GM21515 (cell line): ENCODE data around the gene TAPBP.
"Not testable (repeated sequence)": the region's sequence is repeated elsewhere in the genome, so short reads cannot be mapped to it uniquely, and the experiment has no call there.

Experiments used
- ATAC-seq: cut with Tn5 transposase; IDR thresholded peaks from one replicate; pipeline ENCODE4 v1.9.1; 2021; ENCODE audit not compliant: unreplicated experiment

TAPBP gene

DNA sequence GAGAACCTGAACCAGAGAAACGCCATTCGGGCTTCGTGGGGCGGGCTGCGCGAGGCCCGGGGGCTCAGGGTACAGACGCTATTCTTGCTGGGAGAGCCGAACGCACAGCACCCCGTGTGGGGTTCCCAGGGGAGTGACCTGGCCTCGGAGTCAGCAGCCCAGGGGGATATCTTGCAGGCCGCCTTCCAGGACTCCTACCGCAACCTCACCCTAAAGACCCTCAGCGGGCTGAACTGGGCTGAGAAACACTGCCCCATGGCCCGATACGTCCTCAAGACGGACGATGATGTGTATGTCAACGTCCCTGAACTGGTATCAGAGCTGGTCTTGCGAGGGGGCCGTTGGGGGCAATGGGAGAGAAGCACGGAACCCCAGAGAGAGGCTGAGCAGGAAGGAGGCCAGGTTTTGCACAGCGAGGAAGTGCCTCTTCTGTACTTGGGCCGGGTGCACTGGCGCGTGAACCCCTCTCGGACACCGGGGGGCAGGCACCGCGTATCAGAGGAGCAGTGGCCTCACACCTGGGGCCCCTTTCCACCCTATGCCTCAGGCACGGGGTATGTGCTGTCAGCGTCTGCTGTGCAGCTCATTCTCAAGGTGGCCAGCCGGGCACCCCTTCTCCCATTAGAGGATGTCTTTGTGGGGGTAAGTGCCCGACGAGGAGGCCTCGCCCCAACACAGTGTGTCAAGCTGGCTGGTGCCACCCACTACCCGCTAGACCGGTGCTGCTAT, 36.1 kb downstream of the TAPBP start:
- no peak for ATAC-seq

DNA sequence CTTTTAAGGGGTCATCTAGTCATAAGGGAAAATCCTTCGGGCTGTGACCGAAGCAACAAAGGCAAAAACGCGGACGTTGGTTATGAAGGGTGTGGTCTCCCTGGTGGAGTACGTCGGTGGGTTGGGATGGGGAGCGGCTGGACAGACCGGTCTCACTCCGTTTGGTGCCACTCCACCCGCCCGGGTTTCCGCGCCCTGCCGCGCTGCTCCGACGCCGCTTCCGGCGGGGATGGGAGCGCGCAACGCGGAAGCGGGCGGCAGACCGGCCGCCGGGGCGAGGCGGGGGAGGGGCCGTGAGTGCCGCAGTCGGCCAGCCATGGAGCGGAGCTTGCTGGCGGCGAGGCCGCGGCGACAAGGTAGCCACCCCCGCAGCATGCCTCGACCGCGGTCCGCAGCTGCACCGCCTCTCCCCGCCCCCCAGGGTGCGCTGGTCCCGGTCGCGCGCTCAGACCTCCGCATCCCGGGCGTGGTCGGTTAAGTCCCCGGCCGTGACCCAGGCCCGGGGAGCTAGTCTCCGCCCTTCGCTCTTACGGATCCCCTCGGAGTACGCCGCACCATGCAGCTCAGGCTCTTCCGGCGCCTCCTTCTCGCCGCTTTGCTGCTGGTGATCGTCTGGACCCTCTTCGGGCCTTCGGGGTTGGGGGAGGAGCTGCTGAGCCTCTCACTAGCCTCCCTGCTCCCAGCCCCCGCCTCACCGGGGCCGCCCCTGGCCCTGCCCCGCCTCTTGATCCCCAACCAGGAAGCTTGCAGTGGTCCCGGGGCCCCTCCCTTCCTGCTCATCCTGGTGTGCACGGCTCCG, 36.8 kb downstream of the TAPBP start, which contains the start of gene B3GALT4:
TSS of gene B3GALT4 (plus strand) at position 260 of the 799 bp plus-strand sequence. CDS start at position 557, 297 bp downstream.
- ATAC-seq = peak; percentile 43

DNA sequence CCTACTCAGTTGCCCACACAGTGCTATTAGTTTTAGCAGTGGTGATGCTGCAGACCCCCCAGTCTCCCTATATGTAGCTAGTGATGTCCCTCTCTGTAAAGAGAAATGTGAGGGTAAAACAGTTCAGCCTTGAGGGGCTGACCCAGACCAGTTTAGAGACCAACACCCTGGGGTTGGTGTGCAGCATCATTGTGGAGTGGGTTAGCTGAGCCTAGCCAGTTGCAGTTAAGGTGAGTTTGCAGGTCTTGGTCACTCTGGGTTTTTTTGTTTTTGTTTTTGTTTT, 37.4 kb downstream of the TAPBP start:
- ATAC-seq = no peak

DNA sequence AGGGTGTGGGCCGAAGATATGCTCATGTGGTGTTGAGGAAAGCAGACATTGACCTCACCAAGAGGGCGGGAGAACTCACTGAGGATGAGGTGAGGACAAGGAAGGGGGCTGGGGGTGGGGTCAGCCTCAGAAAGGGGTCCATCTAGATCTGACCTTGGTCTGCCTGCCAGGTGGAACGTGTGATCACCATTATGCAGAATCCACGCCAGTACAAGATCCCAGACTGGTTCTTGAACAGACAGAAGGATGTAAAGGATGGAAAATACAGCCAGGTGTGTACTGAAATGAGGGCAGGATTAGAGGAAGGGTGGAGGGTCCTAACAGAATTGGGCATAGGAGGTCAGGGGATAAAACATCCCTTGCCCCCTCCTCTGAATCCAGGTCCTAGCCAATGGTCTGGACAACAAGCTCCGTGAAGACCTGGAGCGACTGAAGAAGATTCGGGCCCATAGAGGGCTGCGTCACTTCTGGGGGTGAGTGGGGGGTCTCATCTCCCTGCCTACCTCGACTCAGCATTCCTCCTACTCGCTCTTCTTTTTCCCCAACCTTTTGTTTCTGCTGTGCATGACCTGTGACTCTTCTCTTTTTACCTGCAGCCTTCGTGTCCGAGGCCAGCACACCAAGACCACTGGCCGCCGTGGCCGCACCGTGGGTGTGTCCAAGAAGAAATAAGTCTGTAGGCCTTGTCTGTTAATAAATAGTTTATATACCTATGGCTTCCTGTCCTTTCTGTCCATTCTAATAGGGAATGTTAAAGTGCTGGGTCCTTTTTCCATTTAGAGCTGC, 37.9 kb downstream of the TAPBP start:
- ATAC-seq = not testable (repeated sequence)

DNA sequence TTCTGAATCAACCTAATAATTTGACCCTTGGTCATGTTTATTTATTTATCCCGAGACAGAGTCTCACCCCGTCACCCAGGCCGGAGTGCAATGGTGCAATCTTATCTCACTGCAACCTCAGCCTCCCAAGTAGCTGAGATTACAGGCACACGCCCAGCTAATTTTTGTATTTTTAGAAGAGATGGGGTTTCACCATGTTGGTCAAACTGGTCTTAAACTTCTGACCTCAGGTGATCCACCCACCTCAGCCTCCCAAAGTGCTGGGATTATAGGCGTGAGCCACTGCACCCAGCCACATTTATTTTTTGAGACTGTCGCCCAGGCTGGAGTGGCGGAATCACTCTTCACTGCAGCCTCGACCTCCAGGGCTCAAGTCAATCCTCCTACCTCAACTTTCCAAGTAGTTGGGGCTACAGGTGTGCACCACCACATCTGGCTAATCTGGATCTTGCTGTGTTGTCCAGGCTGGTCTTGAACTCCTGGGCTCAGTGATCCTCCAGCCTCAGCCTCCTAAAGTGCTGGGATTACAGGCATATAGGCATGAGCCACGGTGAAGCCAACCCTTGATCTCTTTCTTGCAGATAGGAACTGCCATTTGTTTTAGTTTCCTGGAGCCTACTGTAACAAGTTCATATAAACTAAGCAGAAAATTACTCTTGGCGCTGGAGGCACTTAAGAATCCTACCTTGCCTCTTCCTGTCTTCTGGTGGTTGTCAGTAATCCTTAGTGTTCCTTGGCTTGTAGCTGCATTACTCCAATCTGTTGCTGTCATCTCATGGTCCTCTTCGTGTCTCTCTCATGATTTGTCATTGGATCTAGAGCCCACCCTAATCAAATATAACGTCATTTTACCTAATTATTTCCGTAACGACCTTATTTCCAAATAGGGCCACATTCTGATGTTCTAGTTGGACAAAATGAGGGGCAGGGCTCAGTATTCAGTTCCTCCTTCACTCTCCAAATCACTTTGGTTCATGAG, 39.7 kb downstream of the TAPBP start:
- ATAC-seq = no peak

DNA sequence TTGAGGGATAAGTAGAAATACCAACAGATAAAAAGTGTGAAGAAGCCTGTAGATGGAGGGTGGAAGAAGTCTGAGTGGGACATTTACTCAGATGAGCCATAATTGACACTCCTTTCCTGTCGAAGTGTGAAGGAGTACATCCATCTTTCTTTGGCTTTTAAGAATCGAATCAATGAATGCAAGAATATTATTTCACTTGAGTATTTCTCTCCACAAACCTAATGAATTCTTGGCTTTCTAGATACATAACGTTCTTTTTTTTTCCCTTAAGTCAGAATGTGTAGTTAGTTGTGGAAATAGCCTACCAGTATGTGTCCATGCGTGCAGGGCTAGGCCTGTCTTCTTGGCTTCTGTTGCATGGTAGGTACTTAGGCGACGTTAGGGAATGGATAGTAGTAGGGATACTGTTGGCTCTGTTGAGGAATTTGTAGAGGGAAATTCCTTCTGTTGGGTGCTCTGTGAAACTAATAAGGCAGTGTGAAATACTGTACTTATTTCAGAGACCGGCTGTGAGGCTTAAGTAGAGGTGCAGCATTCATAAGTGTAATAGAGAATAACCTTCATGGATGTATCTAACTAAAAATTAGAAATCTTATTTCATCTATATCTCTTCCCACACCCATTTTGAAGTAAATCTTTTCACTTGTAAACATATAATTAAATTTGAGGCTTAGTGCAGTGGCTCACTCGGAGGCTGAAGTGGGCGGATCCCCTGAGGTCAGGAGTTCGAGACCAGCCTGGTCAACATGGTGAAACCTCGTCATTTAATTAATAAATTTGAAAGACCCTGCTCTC, 40.6 kb downstream of the TAPBP start:
- ATAC-seq = no peak

DNA sequence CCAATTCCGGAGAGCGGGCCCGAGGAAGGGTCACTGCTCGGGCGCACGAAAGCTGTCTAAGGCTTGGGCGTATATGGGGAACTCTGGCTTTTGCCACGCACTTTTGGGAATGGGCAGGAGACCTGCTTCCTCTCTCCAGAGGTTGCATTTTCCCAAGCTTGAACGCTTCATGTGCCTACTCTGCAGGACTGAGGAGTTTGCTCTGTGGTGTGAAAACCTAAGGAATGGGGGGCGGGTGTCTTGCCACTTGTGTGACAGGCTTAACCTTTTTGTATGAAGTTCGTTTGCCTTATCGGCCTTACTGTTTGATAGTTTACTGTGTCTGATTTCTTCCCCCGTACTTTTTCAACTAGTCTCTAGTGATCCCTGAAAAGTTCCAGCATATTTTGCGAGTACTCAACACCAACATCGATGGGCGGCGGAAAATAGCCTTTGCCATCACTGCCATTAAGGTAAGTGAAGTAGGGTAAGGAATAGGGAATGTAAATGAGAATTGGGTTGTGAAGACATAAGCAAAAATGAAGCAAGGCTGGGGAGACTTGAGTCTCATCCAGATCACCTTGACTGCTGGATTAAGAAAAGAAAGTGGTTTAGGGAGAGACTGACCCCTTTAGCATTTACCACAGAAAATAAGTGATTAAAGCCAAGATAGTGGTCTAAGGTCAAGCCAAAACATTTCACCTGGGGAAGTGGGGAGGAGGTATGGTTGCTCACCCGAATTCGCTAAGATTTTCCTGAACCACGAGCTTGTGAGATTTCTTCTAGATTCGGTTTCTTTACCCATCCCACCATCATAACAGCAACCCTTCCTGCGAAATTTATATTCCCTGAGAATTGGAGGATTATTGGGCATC, 41.4 kb downstream of the TAPBP start:
- no peak for ATAC-seq

DNA sequence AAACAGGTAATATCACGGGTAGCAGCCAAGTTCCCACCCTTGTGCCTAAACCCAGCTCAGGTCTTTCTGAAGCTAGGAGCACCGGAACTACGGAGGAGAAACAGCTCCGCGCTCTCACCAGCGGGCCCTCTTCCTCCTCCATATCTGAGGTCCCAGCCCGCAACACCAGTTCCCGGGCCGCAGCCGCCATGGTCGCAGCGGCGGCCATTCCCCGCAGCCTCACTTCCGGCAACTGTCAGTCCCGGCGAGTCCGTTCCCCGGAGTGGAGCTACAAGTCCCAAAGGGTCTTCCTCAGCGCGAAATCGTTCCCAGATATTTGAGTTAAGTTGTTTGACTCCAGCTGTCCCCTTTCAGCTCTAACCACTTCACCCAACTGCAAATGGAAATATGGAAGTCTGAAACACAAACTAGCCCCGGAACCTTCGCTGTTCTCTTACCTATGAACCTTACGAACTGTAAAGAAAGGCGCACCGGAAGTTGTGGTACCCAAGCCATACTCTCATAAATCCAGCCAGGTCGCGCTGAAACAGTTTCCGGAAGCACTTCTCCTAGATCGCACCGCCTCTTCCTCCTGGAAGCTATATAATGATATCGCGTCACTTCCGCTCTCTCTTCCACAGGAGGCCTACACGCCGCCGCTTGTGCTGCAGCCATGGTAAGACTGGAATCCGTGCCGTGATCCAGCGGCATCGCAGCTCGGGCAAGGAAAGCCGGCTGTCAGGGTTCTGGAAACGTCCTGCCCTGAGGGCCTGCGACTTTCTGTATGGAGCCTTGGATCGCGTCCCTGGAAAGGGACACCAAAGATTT, 42.2 kb downstream of the TAPBP start, which contains the start of the genes RPS18 and VPS52:
TSS of gene RPS18 (plus strand) at position 608 of the 807 bp plus-strand sequence. CDS start at position 653, 45 bp downstream.
TSS of gene VPS52 (minus strand) at position 409 of the 807 bp plus-strand sequence. CDS start at position 208, 201 bp downstream.
- ATAC-seq = peak; percentile 70

DNA sequence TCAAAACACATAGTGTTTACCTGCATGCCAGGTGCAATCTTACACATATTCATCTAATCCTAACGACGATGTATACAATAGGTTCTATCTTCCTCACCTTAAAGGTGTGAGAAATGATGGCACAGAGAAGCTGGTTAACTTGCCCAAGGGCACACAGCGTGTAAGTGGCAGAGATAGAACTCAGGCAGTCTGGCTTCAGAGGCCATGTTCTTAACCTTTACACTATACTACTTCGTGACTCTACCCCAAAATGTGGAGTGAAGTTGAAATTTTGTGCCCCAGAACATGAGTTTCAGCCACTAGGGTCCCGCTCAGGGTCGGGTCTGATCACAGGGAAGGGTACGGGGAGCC, 42.8 kb downstream of the TAPBP start:
- no peak for ATAC-seq

DNA sequence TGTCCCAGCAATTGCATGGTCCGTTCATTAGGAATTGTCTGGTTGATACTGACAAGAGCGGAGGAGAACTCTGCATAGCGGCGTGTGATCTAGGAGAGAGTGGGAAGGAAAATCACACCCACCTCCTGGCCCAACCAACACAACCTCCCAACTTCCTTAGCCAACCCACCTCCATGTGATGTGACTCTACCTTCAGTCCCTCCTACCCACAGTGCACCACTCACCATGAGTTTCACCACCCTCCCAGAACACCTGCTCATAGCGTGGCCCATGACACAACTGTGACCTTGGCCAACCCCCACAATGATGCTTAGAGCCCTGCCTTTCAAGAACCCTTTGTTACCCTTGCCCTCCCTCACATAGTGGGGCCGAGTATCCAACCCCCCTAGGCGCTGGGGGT, 49.9 kb downstream of the TAPBP start:
- ATAC-seq = no peak

DNA sequence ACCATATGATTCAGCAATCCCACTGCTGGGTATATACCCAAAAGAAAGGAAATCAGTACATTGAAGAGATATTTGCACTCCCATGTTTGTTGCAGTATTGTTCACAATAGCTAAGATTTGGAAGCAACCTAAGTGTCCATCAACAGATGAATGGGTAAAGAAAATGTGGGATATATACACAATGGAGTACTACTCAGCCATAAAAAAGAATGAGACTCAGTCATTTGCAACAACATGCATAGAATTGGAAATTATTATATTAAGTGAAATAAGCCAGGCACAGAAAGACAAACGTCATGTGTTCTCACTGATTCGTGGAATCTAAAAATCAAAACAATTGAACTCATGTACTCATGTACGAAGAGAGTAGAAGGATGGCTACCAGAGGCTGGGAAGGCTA, 51.4 kb downstream of the TAPBP start:
- ATAC-seq = not testable (repeated sequence)

DNA sequence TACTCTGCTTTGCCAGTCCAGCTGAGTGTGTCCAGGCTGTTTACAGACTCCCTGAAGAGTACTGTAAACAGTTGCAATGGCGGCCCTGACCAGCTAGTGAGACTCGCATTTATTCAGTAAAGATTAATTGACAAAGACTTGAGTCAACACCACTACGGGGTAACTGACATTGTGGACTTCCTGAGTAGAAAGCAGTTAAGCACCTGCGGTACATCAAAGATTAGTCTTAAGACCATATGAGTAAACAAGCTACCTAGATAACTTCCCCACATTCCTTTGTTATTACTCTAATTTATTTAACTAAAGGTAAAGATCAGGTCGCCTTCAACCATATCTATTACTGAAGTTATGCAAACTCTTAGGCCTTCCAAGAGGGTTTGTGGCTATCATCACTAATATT, 54.8 kb downstream of the TAPBP start:
- no peak for ATAC-seq

DNA sequence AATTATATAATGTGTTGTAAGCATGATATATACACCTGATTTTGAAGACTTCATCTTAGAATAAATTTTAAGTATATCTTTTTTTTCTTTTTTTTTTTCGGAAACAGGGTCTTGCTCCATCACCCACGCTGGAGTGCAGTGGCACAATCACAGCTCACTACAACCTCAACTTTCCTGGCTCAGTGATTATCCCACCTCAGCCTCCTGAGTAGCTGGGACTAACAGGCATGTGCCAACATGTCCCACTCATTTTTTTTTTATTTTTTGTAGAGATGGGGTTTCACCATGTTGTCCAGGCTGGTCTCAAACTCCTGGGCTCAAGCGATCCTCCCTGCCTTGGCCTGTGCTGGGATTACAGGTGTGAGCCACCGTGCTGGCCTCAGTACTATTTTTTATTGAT, 59.3 kb downstream of the TAPBP start:
- ATAC-seq = no peak

DNA sequence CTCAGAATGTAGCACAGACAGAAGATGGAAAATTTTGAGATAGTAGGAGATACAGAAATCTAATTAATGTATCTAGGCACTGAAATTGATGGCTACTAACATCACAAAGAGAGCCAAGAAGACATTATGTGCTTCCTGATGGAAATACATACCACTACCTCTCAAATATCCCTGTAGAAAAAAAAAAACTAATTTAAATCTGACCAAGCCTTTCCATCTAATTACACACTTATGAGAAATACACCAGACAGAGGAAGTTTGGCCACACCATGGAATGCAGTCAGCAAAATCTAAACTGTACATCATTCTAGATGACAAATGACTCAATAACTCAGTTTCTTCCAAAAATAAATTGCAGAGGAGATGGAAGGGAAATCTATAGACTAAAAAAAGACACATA, 61.1 kb downstream of the TAPBP start:
- ATAC-seq = no peak

DNA sequence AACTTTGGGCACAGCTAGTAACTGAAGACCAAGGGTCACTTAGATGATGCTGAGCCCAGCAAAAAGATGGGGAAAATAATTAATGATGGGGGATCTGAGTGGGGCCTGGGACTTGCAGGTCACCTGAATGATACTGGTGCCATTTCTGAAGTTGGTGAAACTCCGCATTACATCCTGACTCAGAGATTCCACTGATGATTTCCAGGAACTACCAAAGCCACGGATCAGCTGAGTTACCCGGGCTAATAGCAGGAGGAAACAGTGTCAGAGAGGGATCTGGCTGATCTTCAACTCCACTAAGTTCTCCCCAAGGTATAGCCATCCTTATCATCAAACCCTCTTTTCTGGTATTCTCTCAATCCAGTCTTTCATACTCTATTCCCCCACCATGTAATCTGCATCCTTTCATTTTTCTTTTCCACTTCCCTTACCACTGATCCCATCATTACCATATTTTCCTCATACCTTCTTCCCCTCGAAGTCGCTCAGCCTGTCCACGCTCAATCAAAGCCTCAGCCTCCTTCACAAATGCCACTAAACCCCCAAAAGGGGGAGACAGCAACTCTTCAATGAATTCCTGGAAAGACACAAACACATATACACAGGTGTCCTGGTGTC, 62.4 kb downstream of the TAPBP start:
- no peak for ATAC-seq

DNA sequence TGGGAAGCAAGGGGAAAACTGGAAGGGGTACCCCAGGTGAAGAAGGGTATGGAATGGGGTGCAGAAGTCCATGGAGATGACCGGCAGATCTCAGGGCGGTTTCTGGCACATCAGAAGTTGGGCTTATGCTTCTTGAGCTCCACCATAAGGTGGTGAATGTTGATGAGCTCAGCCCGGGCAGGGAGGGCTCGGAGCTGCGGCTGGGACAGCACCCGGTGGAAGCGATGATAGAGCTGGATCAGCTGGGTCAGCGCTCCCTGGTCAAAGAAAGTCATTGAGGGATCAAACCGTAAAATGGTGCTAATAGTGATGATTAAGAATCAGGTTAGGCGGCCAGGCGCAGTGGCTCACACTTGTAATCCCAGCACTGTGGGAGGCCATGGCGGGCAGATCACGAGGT, 63.1 kb downstream of the TAPBP start:
- ATAC-seq = no peak
